ENCODE data around the gene DOCK4. TPM values are rescaled to one million over a fixed set of nuclear protein-coding genes. Genes with fewer than 3 reads are reported as not detected.

The DOCK4 gene
- total RNA-seq, 1 donor from 2014 or later, result 4.5 TPM

GRCh38 chr7:112157072-112157471 lies 49.1 kb downstream of the DOCK4 start:
- H3K4me3 ChIP-seq (ENCODE audit: low read depth, low read length), result no peak overlapping the region
- no peaks in the 10 kb centered on the region for H3K36me3 ChIP-seq (ENCODE audit: control insufficient read depth, insufficient read depth, low read length)
- no peak for FAIRE-seq

GRCh38 chr7:112156412-112156811 lies 49.8 kb downstream of the DOCK4 start:
- Histone ChIP-seq H3K4me3 (ENCODE audit: low read depth, low read length) (no peak overlapping the region), H3K27me3 (ENCODE audit: control insufficient read depth, insufficient read depth, low read length) (no peaks in the 10 kb centered on the region), H3K36me3 (ENCODE audit: control insufficient read depth, insufficient read depth, low read length) (no peaks in the 10 kb centered on the region)
- DNase-seq (ENCODE audit: low read depth), result no peak
- TF ChIP-seq CTCF (IDR thresholded peaks at IDR 0.05; ENCODE audit: insufficient read depth, low read length, severe bottlenecking), result no peak
- FAIRE-seq, result no peak

More at GRCh38 chr7:112157072-112157471, 49.1 kb downstream of the DOCK4 start:
- DNase-seq (ENCODE audit: low read depth), result peak; percentile 88
- no peak for TF ChIP-seq CTCF (IDR thresholded peaks at IDR 0.05; ENCODE audit: insufficient read depth, low read length, severe bottlenecking)
- no peaks in the 10 kb centered on the region for H3K27me3 ChIP-seq (ENCODE audit: control insufficient read depth, insufficient read depth, low read length)

- Histone ChIP-seq H3K36me3 (ENCODE audit: control insufficient read depth, insufficient read depth, low read length) (no peaks in the 10 kb centered on the region), H3K27me3 (ENCODE audit: control insufficient read depth, insufficient read depth, low read length) (no peaks in the 10 kb centered on the region), H3K4me3 (ENCODE audit: low read depth, low read length) (no peak overlapping the region)
- DNase-seq (ENCODE audit: low read depth) (no peak), FAIRE-seq (no peak)
- TF ChIP-seq CTCF (IDR thresholded peaks at IDR 0.05; ENCODE audit: insufficient read depth, low read length, severe bottlenecking), result no peak
Measured at GRCh38 chr7:112154690-112155089, 51.5 kb downstream of the DOCK4 start.

- H3K36me3 ChIP-seq (ENCODE audit: control insufficient read depth, insufficient read depth, low read length), result no peaks in the 10 kb centered on the region
- no peak for TF ChIP-seq CTCF (IDR thresholded peaks at IDR 0.05; ENCODE audit: insufficient read depth, low read length, severe bottlenecking)
- no peaks in the 10 kb centered on the region for H3K27me3 ChIP-seq (ENCODE audit: control insufficient read depth, insufficient read depth, low read length)
- no peak for DNase-seq (ENCODE audit: low read depth)
- H3K4me3 ChIP-seq (ENCODE audit: low read depth, low read length), result no peak overlapping the region
- no peak for FAIRE-seq
Measured at GRCh38 chr7:112152186-112152585, 54.0 kb downstream of the DOCK4 start.

GRCh38 chr7:112150823-112151641 lies 55.2 kb downstream of the DOCK4 start:
- Histone ChIP-seq H3K36me3 (ENCODE audit: control insufficient read depth, insufficient read depth, low read length) (no peaks in the 10 kb centered on the region), H3K27me3 (ENCODE audit: control insufficient read depth, insufficient read depth, low read length) (no peaks in the 10 kb centered on the region), H3K4me3 (ENCODE audit: low read depth, low read length) (no peak overlapping the region)
- no peak for FAIRE-seq
- DNase-seq (ENCODE audit: low read depth), result no peak
- no peak for TF ChIP-seq CTCF (IDR thresholded peaks at IDR 0.05; ENCODE audit: insufficient read depth, low read length, severe bottlenecking)

GRCh38 chr7:112149734-112150133 lies 56.5 kb downstream of the DOCK4 start:
- H3K36me3 ChIP-seq (ENCODE audit: control insufficient read depth, insufficient read depth, low read length), result no peaks in the 10 kb centered on the region
- no peak overlapping the region for H3K4me3 ChIP-seq (ENCODE audit: low read depth, low read length)
- no peak for DNase-seq (ENCODE audit: low read depth)
- no peak for FAIRE-seq
- TF ChIP-seq CTCF (IDR thresholded peaks at IDR 0.05; ENCODE audit: insufficient read depth, low read length, severe bottlenecking), result no peak
- no peaks in the 10 kb centered on the region for H3K27me3 ChIP-seq (ENCODE audit: control insufficient read depth, insufficient read depth, low read length)
